AG04450 (cell line): ENCODE data around the gene ACOT11. TPM values are rescaled to one million over a fixed set of nuclear protein-coding genes. Genes with fewer than 3 reads are reported as not detected.
"Not testable (repeated sequence)": the region's sequence is repeated elsewhere in the genome, so short reads cannot be mapped to it uniquely, and the experiment has no call there.

Experiments used
- CTCF ChIA-PET: fragments of 300-600, 350-600 bp; formaldehyde crosslinking; extraction: SDS; loops from one replicate; lab custom pipeline; 2022; ENCODE audit warnings: antibody characterized with exemption, inconsistent platforms; lab: Charles Lee
- POLR2A ChIA-PET: fragments of 350-600 bp; formaldehyde crosslinking; extraction: SDS; loops from one replicate; lab custom pipeline; 2021; ENCODE audit warnings: antibody characterized with exemption, inconsistent platforms; lab: Yijun Ruan, JAX
- DNase-seq: peaks from one replicate; pipeline ENCODE4 v3.0.0-alpha.2; 2011; ENCODE audit warnings: low read depth, low spot score
- H3K27ac ChIP-seq: one replicate; pipeline ENCODE4 v1.5.1; 2012; ENCODE audit warnings: low read depth, low read length, control low read depth
- H3K27me3 ChIP-seq: one replicate; pipeline ENCODE4 v1.6.0; 2012; ENCODE audit warnings: low read length; ENCODE audit not compliant: control insufficient read depth, insufficient read depth
- H3K4me3 ChIP-seq: 2 replicates; pipeline ENCODE4 v1.5.1; 2011; ENCODE audit warnings: mild to moderate bottlenecking, low read depth, low read length, control low read depth
- H3K9me3 ChIP-seq: 2 replicates; pipeline ENCODE4 v1.5.1; 2012; ENCODE audit warnings: low read length; ENCODE audit not compliant: control insufficient read depth, insufficient read depth
- CTCF ChIP-seq: IDR thresholded peaks from 2 replicates; pipeline ENCODE4 v1.5.1; 2011; ENCODE audit warnings: low read depth, low read length, control low read depth, inconsistent platforms
- polyA plus RNA-seq: library from polyadenylated mRNA; depleted of rRNA; stranded (reverse); fragments of >200 nt; gene quantifications from 2 replicates; pipeline ENCODE4 v1.2.3, GENCODE V29; 2011

The ACOT11 gene
- polyA plus RNA-seq, 1 experiment, result 0.68 TPM

- H3K27ac ChIP-seq, result no peak overlapping the region
- no peak for DNase-seq
- POLR2A ChIA-PET, result no interaction called here
- CTCF ChIA-PET, result no interaction called here
- TF ChIP-seq CTCF, result no peak
- H3K4me3 ChIP-seq, result no peak overlapping the region
- no peaks in the 10 kb centered on the region for H3K27me3 ChIP-seq
- H3K9me3 ChIP-seq, result peaks cover 4% of the 10 kb centered on the region
Observed at GRCh38 chr1:54510715-54511270, 37.2 kb upstream of the ACOT11 start.

- H3K27me3 ChIP-seq, H3K27ac ChIP-seq, POLR2A ChIA-PET, DNase-seq, H3K9me3 ChIP-seq, CTCF ChIA-PET, H3K4me3 ChIP-seq: not testable (repeated sequence)
Observed at GRCh38 chr1:54513921-54514580, 34.0 kb upstream of the ACOT11 start.

- no peak overlapping the region for H3K4me3 ChIP-seq
- ChIA-PET POLR2A (no interaction called here), CTCF (no interaction called here)
- TF ChIP-seq CTCF, result no peak
- no peak for DNase-seq
- H3K27ac ChIP-seq, result no peak overlapping the region
- peaks cover 2% of the 10 kb centered on the region for H3K9me3 ChIP-seq
- H3K27me3 ChIP-seq, result peaks cover 4% of the 10 kb centered on the region
Observed at GRCh38 chr1:54516249-54516920, 31.6 kb upstream of the ACOT11 start.

- no peaks in the 10 kb centered on the region for H3K9me3 ChIP-seq
- peaks cover 4% of the 10 kb centered on the region for H3K27me3 ChIP-seq
- CTCF ChIA-PET, result no interaction called here
- TF ChIP-seq CTCF, result no peak
- no peak for DNase-seq
- no peak overlapping the region for H3K4me3 ChIP-seq
- POLR2A ChIA-PET, result no interaction called here
- H3K27ac ChIP-seq, result no peak overlapping the region
Observed at GRCh38 chr1:54517496-54517895, 30.5 kb upstream of the ACOT11 start.

GRCh38 chr1:54518489-54518888, 29.5 kb upstream of the ACOT11 start:
- CTCF ChIA-PET, result no interaction called here
- H3K27ac ChIP-seq, result no peak overlapping the region
- no peak for DNase-seq
- peaks cover 4% of the 10 kb centered on the region for H3K27me3 ChIP-seq
- H3K4me3 ChIP-seq, result no peak overlapping the region
- no peaks in the 10 kb centered on the region for H3K9me3 ChIP-seq
- POLR2A ChIA-PET, result no interaction called here
- no peak for TF ChIP-seq CTCF
